ENCODE data around the gene POU2AF1. TPM values are rescaled to one million over a fixed set of nuclear protein-coding genes. Genes with fewer than 3 reads are reported as not detected.

Gene POU2AF1
- total and polyA plus RNA-seq, 2 of the 13 experiments (the other 11 are each of a cell fraction or from before 2014, with no cell fraction given) = 1.9 to 3.6 TPM

DNA sequence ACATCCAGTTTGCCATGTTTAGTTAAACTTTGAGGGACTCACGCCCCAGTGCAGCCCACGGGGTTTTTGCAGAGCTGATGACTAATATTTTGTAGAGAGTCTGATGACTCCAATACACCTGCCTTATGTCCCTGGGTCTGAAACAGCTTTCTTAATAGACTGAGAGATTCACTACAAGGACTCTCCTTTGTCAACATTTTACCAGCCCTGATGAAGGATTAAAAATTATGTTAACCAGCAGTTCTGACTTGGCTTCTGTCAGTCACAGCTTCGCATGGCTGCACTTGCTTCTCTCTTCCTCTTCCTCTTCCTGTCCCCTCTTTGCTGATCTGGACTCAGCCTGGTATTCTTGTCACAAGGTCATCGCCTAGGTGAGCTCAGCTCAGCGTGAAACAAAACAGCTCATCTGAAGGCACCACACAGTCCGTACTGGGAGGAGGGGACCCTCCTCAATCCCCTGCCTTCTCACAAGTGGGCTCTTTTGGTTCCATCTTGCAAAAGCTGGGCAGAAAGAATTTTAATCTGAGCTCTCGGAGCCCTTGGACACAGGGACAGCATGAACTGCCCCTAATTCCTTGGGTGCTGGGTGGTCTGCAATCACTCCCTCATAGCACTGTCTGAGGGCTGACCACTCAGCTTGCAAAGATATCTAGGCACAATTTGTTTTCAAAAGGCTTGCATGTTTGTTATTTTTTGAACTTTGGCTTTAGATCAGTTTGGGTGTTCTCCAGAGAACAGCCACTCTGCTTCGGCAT lies 38.1 kb upstream of the POU2AF1 start (continued):
- TF ChIP-seq ETV5 (CRISPR knock-in tag; IDR thresholded peaks at IDR 0.05; ENCODE audit: borderline replicate concordance) = peak; percentile 72; the same call in 1 of the 2 replicates
- no peak for TF ChIP-seq SMAD1 (CRISPR knock-in tag; IDR thresholded peaks at IDR 0.05; ENCODE audit: borderline replicate concordance, low read depth)
- no peak for TF ChIP-seq MAFK (conservative IDR thresholded peaks at IDR 0.05 in 1 of 2, IDR thresholded peaks at IDR 0.05 in 1 of 2; ENCODE audit: low read length in 2 of 2)
- TF ChIP-seq ZNF101 (CRISPR knock-in tag; IDR thresholded peaks at IDR 0.05; ENCODE audit: borderline replicate concordance, low read depth) = no peak
- no peak for TF ChIP-seq ZBTB4 (CRISPR knock-in tag; IDR thresholded peaks at IDR 0.05; ENCODE audit: borderline replicate concordance)
- no peak for TF ChIP-seq ZNF546 (CRISPR knock-in tag; conservative IDR thresholded peaks at IDR 0.05)
- TF ChIP-seq ZNF562 (CRISPR knock-in tag; IDR thresholded peaks at IDR 0.05; ENCODE audit: borderline replicate concordance) = no peak
- TF ChIP-seq, protein P1, sequence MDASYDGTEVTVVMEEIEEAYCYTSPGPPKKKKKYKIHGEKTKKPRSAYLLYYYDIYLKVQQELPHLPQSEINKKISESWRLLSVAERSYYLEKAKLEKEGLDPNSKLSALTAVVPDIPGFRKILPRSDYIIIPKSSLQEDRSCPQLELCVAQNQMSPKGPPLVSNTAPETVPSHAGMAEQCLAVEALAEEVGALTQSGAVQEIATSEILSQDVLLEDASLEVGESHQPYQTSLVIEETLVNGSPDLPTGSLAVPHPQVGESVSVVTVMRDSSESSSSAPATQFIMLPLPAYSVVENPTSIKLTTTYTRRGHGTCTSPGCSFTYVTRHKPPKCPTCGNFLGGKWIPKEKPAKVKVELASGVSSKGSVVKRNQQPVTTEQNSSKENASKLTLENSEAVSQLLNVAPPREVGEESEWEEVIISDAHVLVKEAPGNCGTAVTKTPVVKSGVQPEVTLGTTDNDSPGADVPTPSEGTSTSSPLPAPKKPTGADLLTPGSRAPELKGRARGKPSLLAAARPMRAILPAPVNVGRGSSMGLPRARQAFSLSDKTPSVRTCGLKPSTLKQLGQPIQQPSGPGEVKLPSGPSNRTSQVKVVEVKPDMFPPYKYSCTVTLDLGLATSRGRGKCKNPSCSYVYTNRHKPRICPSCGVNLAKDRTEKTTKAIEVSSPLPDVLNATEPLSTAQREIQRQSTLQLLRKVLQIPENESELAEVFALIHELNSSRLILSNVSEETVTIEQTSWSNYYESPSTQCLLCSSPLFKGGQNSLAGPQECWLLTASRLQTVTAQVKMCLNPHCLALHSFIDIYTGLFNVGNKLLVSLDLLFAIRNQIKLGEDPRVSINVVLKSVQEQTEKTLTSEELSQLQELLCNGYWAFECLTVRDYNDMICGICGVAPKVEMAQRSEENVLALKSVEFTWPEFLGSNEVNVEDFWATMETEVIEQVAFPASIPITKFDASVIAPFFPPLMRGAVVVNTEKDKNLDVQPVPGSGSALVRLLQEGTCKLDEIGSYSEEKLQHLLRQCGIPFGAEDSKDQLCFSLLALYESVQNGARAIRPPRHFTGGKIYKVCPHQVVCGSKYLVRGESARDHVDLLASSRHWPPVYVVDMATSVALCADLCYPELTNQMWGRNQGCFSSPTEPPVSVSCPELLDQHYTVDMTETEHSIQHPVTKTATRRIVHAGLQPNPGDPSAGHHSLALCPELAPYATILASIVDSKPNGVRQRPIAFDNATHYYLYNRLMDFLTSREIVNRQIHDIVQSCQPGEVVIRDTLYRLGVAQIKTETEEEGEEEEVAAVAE (CRISPR knock-in tag; IDR thresholded peaks at IDR 0.05; ENCODE audit: borderline replicate concordance) = no peak
- TF ChIP-seq HMGA1 (CRISPR knock-in tag; conservative IDR thresholded peaks at IDR 0.05) = no peak
- no peak for TF ChIP-seq MBD4 (IDR thresholded peaks at IDR 0.05; ENCODE audit: borderline replicate concordance, low read length)
- TF ChIP-seq ISL2 (CRISPR knock-in tag; IDR thresholded peaks at IDR 0.05) = no peak
- no peak for TF ChIP-seq ZNF136 (CRISPR knock-in tag; IDR thresholded peaks at IDR 0.05; ENCODE audit: low read depth)
- TF ChIP-seq ARID2 (CRISPR knock-in tag; IDR thresholded peaks at IDR 0.05; ENCODE audit: borderline replicate concordance) = no peak
- TF ChIP-seq HNRNPUL1 (IDR thresholded peaks at IDR 0.05; ENCODE audit: low read depth, low read length) = no peak
- TF ChIP-seq ZNF781 (CRISPR knock-in tag; IDR thresholded peaks at IDR 0.05; ENCODE audit: borderline replicate concordance, not compliant biosample characterization) = no peak
- no peak for TF ChIP-seq LRRFIP1 (CRISPR knock-in tag; conservative IDR thresholded peaks at IDR 0.05)
- peak; percentile 38; the same call in 1 of the 2 replicates for TF ChIP-seq GATAD2A (CRISPR knock-in tag; IDR thresholded peaks at IDR 0.05)
- TF ChIP-seq ZNF567 (CRISPR knock-in tag; IDR thresholded peaks at IDR 0.05; ENCODE audit: borderline replicate concordance) = no peak
- TF ChIP-seq ZNF451 (CRISPR knock-in tag; IDR thresholded peaks at IDR 0.05) = no peak
